C4-2B (cell line): ENCODE data around the gene PTGER4.
A peak's percentile ranks its signal among the peaks of the same experiment; 100 is the strongest.

Experiments
- H3K27ac ChIP-seq: fragments of 450-650 bp; 2 replicates; pipeline ENCODE4 v1.5.1; 2017
- ZFX ChIP-seq: fragments of 450-650 bp; IDR thresholded peaks from 2 replicates; pipeline ENCODE4 v1.6.1; 2017
- TF ChIP-seq, protein P1 (sequence below): fragments of 450-650 bp; conservative IDR thresholded peaks from 2 replicates; pipeline ENCODE4 v1.5.1; 2017; ENCODE audit warnings: mild to moderate bottlenecking

The PTGER4 gene

DNA sequence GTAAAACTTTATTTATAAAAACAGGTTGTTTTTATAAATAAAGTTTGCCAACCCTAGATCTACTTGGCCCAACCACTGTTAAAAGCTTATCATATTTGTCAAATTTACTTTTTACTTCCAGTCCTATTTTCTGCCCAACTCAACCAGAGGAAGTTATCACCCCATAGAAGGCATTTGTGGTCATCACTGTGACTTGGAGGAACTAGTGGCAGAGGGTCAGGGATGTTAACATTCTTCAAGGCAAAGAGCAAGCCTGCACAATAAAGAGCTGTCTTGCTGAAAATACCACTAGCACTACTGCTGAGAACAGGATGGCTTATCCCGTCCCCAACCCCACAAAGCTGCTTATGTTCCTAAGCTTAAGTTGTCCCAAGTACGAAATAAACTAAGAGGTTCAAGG, 53.7 kb downstream of the PTGER4 start:
- no peak overlapping the region for H3K27ac ChIP-seq
- TF ChIP-seq, protein P1, sequence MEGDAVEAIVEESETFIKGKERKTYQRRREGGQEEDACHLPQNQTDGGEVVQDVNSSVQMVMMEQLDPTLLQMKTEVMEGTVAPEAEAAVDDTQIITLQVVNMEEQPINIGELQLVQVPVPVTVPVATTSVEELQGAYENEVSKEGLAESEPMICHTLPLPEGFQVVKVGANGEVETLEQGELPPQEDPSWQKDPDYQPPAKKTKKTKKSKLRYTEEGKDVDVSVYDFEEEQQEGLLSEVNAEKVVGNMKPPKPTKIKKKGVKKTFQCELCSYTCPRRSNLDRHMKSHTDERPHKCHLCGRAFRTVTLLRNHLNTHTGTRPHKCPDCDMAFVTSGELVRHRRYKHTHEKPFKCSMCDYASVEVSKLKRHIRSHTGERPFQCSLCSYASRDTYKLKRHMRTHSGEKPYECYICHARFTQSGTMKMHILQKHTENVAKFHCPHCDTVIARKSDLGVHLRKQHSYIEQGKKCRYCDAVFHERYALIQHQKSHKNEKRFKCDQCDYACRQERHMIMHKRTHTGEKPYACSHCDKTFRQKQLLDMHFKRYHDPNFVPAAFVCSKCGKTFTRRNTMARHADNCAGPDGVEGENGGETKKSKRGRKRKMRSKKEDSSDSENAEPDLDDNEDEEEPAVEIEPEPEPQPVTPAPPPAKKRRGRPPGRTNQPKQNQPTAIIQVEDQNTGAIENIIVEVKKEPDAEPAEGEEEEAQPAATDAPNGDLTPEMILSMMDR, result no peak
- TF ChIP-seq ZFX, result no peak

DNA sequence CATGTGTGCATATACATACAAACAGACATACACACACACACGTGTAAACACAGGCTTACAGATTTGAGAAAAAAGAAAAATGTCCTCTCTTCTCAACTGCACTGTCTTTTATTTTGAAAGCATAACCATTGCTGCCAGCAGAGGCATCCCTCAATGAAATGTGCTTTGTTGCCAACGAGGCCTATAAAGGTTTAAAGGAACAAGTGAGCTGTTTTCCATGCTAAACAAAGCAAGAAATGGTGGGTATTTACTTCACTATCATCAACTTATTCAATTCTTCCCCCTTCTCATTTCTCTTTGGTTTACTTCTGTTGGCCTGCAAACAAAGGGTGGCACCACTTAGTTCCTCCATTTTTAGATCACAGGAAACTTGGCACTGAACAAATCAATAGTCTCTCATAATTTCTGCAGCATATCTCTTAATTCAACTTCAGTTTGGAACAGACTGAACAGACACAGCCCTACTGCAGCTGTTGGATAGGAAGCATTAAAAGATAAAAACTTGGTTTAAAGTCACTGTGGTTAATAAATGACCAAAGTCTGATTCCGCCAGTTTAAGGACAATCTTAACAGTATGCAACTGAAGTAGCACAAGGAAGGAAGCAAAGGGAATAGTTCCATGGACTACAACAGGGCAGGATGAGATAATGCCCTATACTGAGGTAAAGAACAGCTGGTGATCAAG, 54.3 kb downstream of the PTGER4 start:
- TF ChIP-seq, protein P1, result no peak
- TF ChIP-seq ZFX, result no peak
- no peak overlapping the region for H3K27ac ChIP-seq

DNA sequence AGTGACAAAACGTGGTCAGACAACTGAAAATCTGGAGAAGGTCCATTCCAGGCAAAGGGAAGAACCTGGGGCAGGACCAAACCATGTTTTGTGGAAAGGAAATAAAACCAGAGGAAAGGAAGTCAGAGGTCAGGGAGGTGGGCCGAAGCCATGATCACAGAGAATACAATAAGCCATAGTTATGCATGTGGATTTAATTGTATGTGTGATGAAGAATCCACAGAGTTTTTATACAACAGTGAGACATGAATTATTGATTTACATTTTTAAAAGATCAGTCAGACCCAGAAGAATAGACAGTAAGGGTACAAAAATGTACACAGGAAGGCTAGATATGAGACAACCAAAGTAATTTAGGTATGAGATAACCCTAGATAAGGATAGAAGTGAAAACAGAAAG, 55.3 kb downstream of the PTGER4 start:
- TF ChIP-seq, protein P1, result no peak
- no peak for TF ChIP-seq ZFX
- no peak overlapping the region for H3K27ac ChIP-seq

DNA sequence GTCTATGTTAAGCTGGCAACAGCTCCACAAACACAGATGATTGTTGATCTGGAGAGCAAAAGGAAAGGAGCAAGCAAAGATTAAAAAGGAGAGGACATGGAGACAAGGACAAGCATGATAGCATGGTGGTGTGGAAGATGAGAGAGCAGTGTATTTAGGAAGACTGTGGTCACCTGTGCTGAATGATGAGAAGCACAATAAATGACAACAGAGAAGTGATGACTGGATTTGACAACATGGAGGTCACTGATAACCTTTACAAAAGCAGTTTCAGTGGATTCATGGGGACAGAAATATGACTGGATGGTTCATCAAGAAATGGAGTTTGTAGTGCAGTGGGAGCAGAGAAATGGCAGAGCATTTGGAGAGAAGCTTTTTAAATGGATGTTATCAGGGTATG, 55.9 kb downstream of the PTGER4 start:
- no peak overlapping the region for H3K27ac ChIP-seq
- TF ChIP-seq, protein P1, result no peak
- TF ChIP-seq ZFX, result no peak

DNA sequence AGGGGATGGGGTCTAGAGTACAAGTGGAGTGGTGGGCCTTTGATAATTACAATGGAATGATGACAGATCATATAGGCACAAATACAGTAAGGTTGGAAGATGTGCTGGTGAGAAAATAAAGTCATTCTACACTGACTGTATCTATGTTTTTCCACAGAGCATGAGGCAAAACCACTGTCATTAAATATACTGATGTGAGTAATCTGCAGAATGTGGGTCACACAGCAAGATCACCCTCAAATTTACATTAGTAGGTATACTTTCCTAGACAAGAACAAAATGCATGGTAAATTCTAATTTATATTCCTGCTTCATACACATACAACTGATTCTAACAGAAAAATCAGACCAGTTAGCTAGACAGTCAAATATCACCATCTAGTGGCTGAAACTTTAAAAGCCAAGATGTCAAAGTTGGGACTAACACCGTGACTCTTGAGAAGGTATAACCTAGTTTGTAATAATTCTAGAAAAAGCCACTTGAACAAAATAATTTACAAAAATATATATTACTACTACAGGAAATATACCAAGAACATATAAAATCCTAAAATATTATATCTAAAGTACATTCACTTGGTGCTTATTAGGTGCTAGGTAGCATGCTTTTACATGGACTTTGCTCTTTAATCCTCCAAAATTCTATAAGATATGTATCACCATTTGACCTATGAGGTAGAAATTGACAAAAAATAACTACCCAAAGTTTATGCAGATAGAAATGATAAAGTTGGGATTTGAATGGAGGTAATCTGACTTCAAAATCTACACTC, 56.6 kb downstream of the PTGER4 start:
- no peak for TF ChIP-seq ZFX
- TF ChIP-seq, protein P1, result peak; percentile 88
- H3K27ac ChIP-seq, result no peak overlapping the region

DNA sequence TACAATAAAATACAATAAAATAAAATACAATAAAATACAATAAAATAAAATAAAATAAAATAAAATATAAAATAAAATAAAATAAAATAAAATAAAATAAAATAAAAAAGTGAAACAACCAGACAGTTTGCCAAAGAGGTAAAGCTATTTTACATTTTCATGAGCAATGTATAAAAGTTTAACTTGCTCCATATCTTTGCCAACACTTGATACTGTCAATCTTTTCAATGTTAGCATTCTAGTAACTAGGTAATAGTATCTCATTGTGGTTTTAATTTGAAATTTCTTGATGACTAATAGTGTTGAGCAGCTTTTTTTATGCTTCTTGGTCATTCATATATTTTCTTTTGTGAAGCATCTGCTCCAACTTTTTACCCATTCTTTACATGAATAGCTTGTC, 58.8 kb downstream of the PTGER4 start:
- TF ChIP-seq, protein P1, result no peak
- TF ChIP-seq ZFX, result no peak
- no peak overlapping the region for H3K27ac ChIP-seq
